ENCODE results near the gene ANAPC13.
A peak's percentile ranks its signal among the peaks of the same experiment; 100 is the strongest.

The ANAPC13 gene

GRCh38 chr3:134449951-134450350 lies 35.8 kb downstream of the ANAPC13 start:
- Histone ChIP-seq H3K27ac (peak overlapping the region; percentile 84), H3K36me3 (no peaks in the 10 kb centered on the region), H3K9me3 (ENCODE audit: severe bottlenecking) (no peaks in the 10 kb centered on the region), H3K4me3 (ENCODE audit: low read depth, low read length) (no peak overlapping the region), H3K27me3 (ENCODE audit: insufficient read depth, low read depth, severe bottlenecking) (no peaks in the 10 kb centered on the region)
- peak; percentile 82 for DNase-seq
- TF ChIP-seq CTCF (IDR thresholded peaks at IDR 0.05; ENCODE audit: low read depth, low read length): no peak

- peak; percentile 79 for TF ChIP-seq CTCF (IDR thresholded peaks at IDR 0.05; ENCODE audit: low read depth, low read length)
- peak; percentile 76 for DNase-seq
- Histone ChIP-seq H3K27me3 (ENCODE audit: insufficient read depth, low read depth, severe bottlenecking) (no peaks in the 10 kb centered on the region), H3K36me3 (no peaks in the 10 kb centered on the region), H3K4me3 (ENCODE audit: low read depth, low read length) (no peak overlapping the region), H3K27ac (peak overlapping the region; percentile 84), H3K9me3 (ENCODE audit: severe bottlenecking) (peaks cover 3% of the 10 kb centered on the region)
These were observed 36.5 kb downstream of the ANAPC13 start for GRCh38 chr3:134449277-134449676.

GRCh38 chr3:134448664-134449063 lies 37.1 kb downstream of the ANAPC13 start:
- Histone ChIP-seq H3K9me3 (ENCODE audit: severe bottlenecking) (peaks cover 3% of the 10 kb centered on the region), H3K36me3 (no peaks in the 10 kb centered on the region), H3K4me3 (ENCODE audit: low read depth, low read length) (no peak overlapping the region), H3K27me3 (ENCODE audit: insufficient read depth, low read depth, severe bottlenecking) (no peaks in the 10 kb centered on the region), H3K27ac (peak overlapping the region; percentile 84)
- TF ChIP-seq CTCF (IDR thresholded peaks at IDR 0.05; ENCODE audit: low read depth, low read length): no peak
- no peak for DNase-seq

GRCh38 chr3:134447351-134447750 lies 38.4 kb downstream of the ANAPC13 start:
- no peaks in the 10 kb centered on the region for H3K36me3 ChIP-seq
- peak overlapping the region; percentile 84 for H3K27ac ChIP-seq
- no peaks in the 10 kb centered on the region for H3K27me3 ChIP-seq (ENCODE audit: insufficient read depth, low read depth, severe bottlenecking)
- DNase-seq: no peak
- no peak overlapping the region for H3K4me3 ChIP-seq (ENCODE audit: low read depth, low read length)
- H3K9me3 ChIP-seq (ENCODE audit: severe bottlenecking): peaks cover 3% of the 10 kb centered on the region
- no peak for TF ChIP-seq CTCF (IDR thresholded peaks at IDR 0.05; ENCODE audit: low read depth, low read length)

- H3K4me3 ChIP-seq (ENCODE audit: low read depth, low read length): no peak overlapping the region
- H3K9me3 ChIP-seq (ENCODE audit: severe bottlenecking): peaks cover 3% of the 10 kb centered on the region
- no peaks in the 10 kb centered on the region for H3K36me3 ChIP-seq
- H3K27ac ChIP-seq: peak overlapping the region; percentile 84
- no peak for DNase-seq
- no peaks in the 10 kb centered on the region for H3K27me3 ChIP-seq (ENCODE audit: insufficient read depth, low read depth, severe bottlenecking)
- TF ChIP-seq CTCF (IDR thresholded peaks at IDR 0.05; ENCODE audit: low read depth, low read length): no peak
These were observed 39.0 kb downstream of the ANAPC13 start for GRCh38 chr3:134446800-134447199.

GRCh38 chr3:134445636-134446035 lies 40.1 kb downstream of the ANAPC13 start:
- Histone ChIP-seq H3K27me3 (ENCODE audit: insufficient read depth, low read depth, severe bottlenecking) (no peaks in the 10 kb centered on the region), H3K36me3 (no peaks in the 10 kb centered on the region), H3K27ac (peak overlapping the region; percentile 84), H3K9me3 (ENCODE audit: severe bottlenecking) (peaks cover 3% of the 10 kb centered on the region), H3K4me3 (ENCODE audit: low read depth, low read length) (no peak overlapping the region)
- no peak for TF ChIP-seq CTCF (IDR thresholded peaks at IDR 0.05; ENCODE audit: low read depth, low read length)
- no peak for DNase-seq
